Neuronal stem cell (in vitro differentiated cells): ENCODE results near the gene WDR33.
A peak's percentile ranks its signal among the peaks of the same experiment; 100 is the strongest.

Source experiments
- DNase-seq: peaks from one replicate; pipeline ENCODE4 v3.0.0-alpha.2; 2013; ENCODE audit warnings: low spot score
- H2AFZ ChIP-seq: one replicate; pipeline ENCODE4 v1.6.1; 2013; ENCODE audit warnings: mild to moderate bottlenecking, low read length, inconsistent platforms
- H2AK5ac ChIP-seq: 2 replicates; pipeline ENCODE4 v1.6.1; 2013; ENCODE audit warnings: low read depth, mild to moderate bottlenecking, inconsistent platforms, low read length, moderate library complexity, mixed read lengths
- H2BK120ac ChIP-seq: 2 replicates; pipeline ENCODE4 v1.6.1; 2013; ENCODE audit warnings: low read depth, mild to moderate bottlenecking, inconsistent platforms, low read length, moderate library complexity, mixed read lengths
- H2BK12ac ChIP-seq: one replicate; pipeline ENCODE4 v1.6.1; 2013; ENCODE audit warnings: low read length, inconsistent platforms
- H2BK15ac ChIP-seq: 2 replicates; pipeline ENCODE4 v1.6.1; 2013; ENCODE audit warnings: mild to moderate bottlenecking, low read length, inconsistent platforms, mixed read lengths
- H2BK5ac ChIP-seq: one replicate; pipeline ENCODE4 v1.6.1; 2013; ENCODE audit warnings: inconsistent platforms, mild to moderate bottlenecking, low read length, moderate library complexity
- H3K14ac ChIP-seq: one replicate; pipeline ENCODE4 v1.6.1; 2013; ENCODE audit warnings: low read length, inconsistent platforms
- H3K18ac ChIP-seq: 2 replicates; pipeline ENCODE4 v1.6.1; 2013; ENCODE audit warnings: low read length, inconsistent platforms
- H3K23ac ChIP-seq: 2 replicates; pipeline ENCODE4 v1.6.1; 2013; ENCODE audit warnings: low read depth, mild to moderate bottlenecking, mixed read lengths, low read length, inconsistent platforms; ENCODE audit not compliant: poor library complexity
- H3K27ac ChIP-seq: replicated peaks from 3 replicates; pipeline ENCODE4 v1.5.1; 2013; ENCODE audit warnings: low read length, inconsistent platforms
- H3K27me3 ChIP-seq, 3 experiments: 2 replicates each; pipeline ENCODE4 v1.6.1; 2013; ENCODE audit warnings: low read length in 3 of 3, mild to moderate bottlenecking in 2 of 3, inconsistent platforms in 1 of 3, low read depth in 1 of 3, mixed read lengths in 1 of 3, moderate library complexity in 1 of 3; ENCODE audit not compliant: control insufficient read depth in 3 of 3, insufficient read depth in 3 of 3
- H3K36me3 ChIP-seq, 2 donors: replicated peaks in 1 of 2; 2 replicates each; pipeline ENCODE4 v1.6.1; 2013; ENCODE audit warnings: low read length in 2 of 2; ENCODE audit not compliant: control insufficient read depth in 2 of 2, insufficient read depth in 2 of 2
- H3K4ac ChIP-seq: 2 replicates; pipeline ENCODE4 v1.6.1; 2013; ENCODE audit warnings: inconsistent platforms, mild to moderate bottlenecking, low read length, moderate library complexity
- H3K4me1 ChIP-seq, 2 donors: 1 replicate in 1 of 2; 2 replicates in 1 of 2; pipeline ENCODE4 v1.6.1; 2013; ENCODE audit warnings: low read length in 2 of 2, low read depth in 1 of 2; ENCODE audit not compliant: control insufficient read depth in 2 of 2, insufficient read depth in 1 of 2
- H3K4me2 ChIP-seq: one replicate; pipeline ENCODE4 v1.6.1; 2013; ENCODE audit warnings: mild to moderate bottlenecking, low read length, inconsistent platforms; ENCODE audit not compliant: insufficient read depth, poor library complexity, severe bottlenecking
- H3K4me3 ChIP-seq, 2 donors: 2 replicates each; pipeline ENCODE4 v1.5.1; 2013; ENCODE audit warnings: low read length in 2 of 2, mild to moderate bottlenecking in 2 of 2, inconsistent platforms in 1 of 2, moderate library complexity in 1 of 2
- H3K79me1 ChIP-seq: one replicate; pipeline ENCODE4 v1.6.1; 2013; ENCODE audit warnings: low read depth, mild to moderate bottlenecking, inconsistent platforms, low read length, moderate library complexity
- H3K9ac ChIP-seq: one replicate; pipeline ENCODE4 v1.6.1; 2013; ENCODE audit warnings: mild to moderate bottlenecking, low read depth, low read length, inconsistent platforms; ENCODE audit not compliant: poor library complexity
- H3K9me3 ChIP-seq, 2 donors: replicated peaks in 1 of 2; 2 replicates each; pipeline versions ENCODE3 to v1.6.1; 2013; ENCODE audit warnings: low read length in 2 of 2, mild to moderate bottlenecking in 2 of 2, inconsistent platforms in 1 of 2, low read depth in 1 of 2, mixed read lengths in 1 of 2, moderate library complexity in 1 of 2; ENCODE audit not compliant: control insufficient read depth in 2 of 2, insufficient read depth in 1 of 2
- H4K8ac ChIP-seq: one replicate; pipeline ENCODE4 v1.6.1; 2013; ENCODE audit warnings: low read depth, mild to moderate bottlenecking, inconsistent platforms, low read length, moderate library complexity
- H4K91ac ChIP-seq: one replicate; pipeline ENCODE4 v1.6.1; 2013; ENCODE audit warnings: low read length, low read depth, mild to moderate bottlenecking, inconsistent platforms; ENCODE audit not compliant: poor library complexity
- WGBS, 2 donors: extraction: QIAGEN DNeasy Blood & Tissue Kit; methylation state at CpG; one replicate each; pipeline ENCODE4 v1.1.7; 2013; ENCODE audit warnings: missing lambda C conversion rate in 2 of 2, mixed read lengths in 1 of 2; ENCODE audit not compliant: insufficient read length in 2 of 2, insufficient replicate concordance in 1 of 2; ENCODE audit errors: extremely low coverage in 2 of 2; 5-methylcytosine and 5-hydroxymethylcytosine counted together

WDR33 gene

GRCh38 chr2:127674241-127675209, 136.4 kb downstream of the WDR33 start:
- no peak for DNase-seq
- H2BK120ac ChIP-seq = no peak overlapping the region
- H3K4me2 ChIP-seq = peak overlapping the region; percentile 75
- peak overlapping the region; percentile 61 for H4K91ac ChIP-seq
- H2AFZ ChIP-seq = peak overlapping the region; percentile 87
- H3K14ac ChIP-seq = no peak overlapping the region
- H2BK15ac ChIP-seq = no peak overlapping the region
- no peak overlapping the region for H2BK12ac ChIP-seq
- no peak overlapping the region for H3K4ac ChIP-seq
- WGBS, 2 donors = no CpG with 5 or more reads among the region's 72 CpGs
- no peaks in the 10 kb centered on the region for H3K9me3 ChIP-seq
- no peak overlapping the region for H3K27ac ChIP-seq
- peaks cover 12 to 79% (median 45%) of the 10 kb centered on the region in 3 experiments for H3K27me3 ChIP-seq
- peak overlapping the region; percentile 81 for H3K18ac ChIP-seq
- H2BK5ac ChIP-seq = no peak overlapping the region
- H3K36me3 ChIP-seq = no peaks in the 10 kb centered on the region
- H4K8ac ChIP-seq = no peak overlapping the region
- peaks cover 2% of the 10 kb centered on the region for H3K79me1 ChIP-seq
- peak overlapping the region; percentile 79 for H3K9ac ChIP-seq
- peaks cover 2 to 4% of the 10 kb centered on the region in 2 donors for H3K4me1 ChIP-seq
- H2AK5ac ChIP-seq = no peak overlapping the region
- peak overlapping the region in 1 of 2 donors; percentile 76 for H3K4me3 ChIP-seq
- H3K23ac ChIP-seq = no peak overlapping the region

GRCh38 chr2:127673291-127674069, 137.5 kb downstream of the WDR33 start:
- Histone ChIP-seq H4K91ac (peak overlapping the region; percentile 44), H2BK120ac (no peak overlapping the region), H3K79me1 (peaks cover 2% of the 10 kb centered on the region), H3K9me3 (no peaks in the 10 kb centered on the region), H3K27me3 (peaks cover 12 to 73% (median 45%) of the 10 kb centered on the region in 3 experiments), H2AK5ac (peak overlapping the region; percentile 58), H3K4me2 (no peak overlapping the region), H3K27ac (no peak overlapping the region), H4K8ac (no peak overlapping the region), H3K4me3 (no peak overlapping the region), H3K36me3 (no peaks in the 10 kb centered on the region), H3K9ac (no peak overlapping the region), H2AFZ (no peak overlapping the region), H2BK15ac (peak overlapping the region; percentile 31), H3K4ac (no peak overlapping the region), H3K14ac (peak overlapping the region; percentile 43), H3K4me1 (peaks cover 2 to 4% of the 10 kb centered on the region in 2 donors), H2BK12ac (peak overlapping the region; percentile 14), H2BK5ac (no peak overlapping the region), H3K18ac (peak overlapping the region; percentile 35), H3K23ac (no peak overlapping the region)
- no CpG with 5 or more reads among the region's 17 CpGs for WGBS, 2 donors
- DNase-seq = no peak

- Histone ChIP-seq H4K8ac (no peak overlapping the region), H3K9me3 (no peaks in the 10 kb centered on the region), H3K18ac (no peak overlapping the region), H3K79me1 (peaks cover 2% of the 10 kb centered on the region), H3K14ac (no peak overlapping the region), H3K4ac (no peak overlapping the region), H2BK5ac (no peak overlapping the region), H2BK15ac (no peak overlapping the region), H3K4me1 (peaks cover 2 to 4% of the 10 kb centered on the region in 2 donors), H3K4me3 (no peak overlapping the region), H3K27ac (no peak overlapping the region), H2BK12ac (peak overlapping the region; percentile 33), H3K23ac (peak overlapping the region; percentile 48), H3K36me3 (no peaks in the 10 kb centered on the region), H2AK5ac (peak overlapping the region; percentile 30), H3K9ac (no peak overlapping the region), H4K91ac (no peak overlapping the region), H2BK120ac (no peak overlapping the region), H3K27me3 (peaks cover 12 to 67% (median 45%) of the 10 kb centered on the region in 3 experiments), H3K4me2 (no peak overlapping the region), H2AFZ (no peak overlapping the region)
- no peak for DNase-seq
- no CpG with 5 or more reads among the region's 20 CpGs for WGBS, 2 donors
These were observed 138.4 kb downstream of the WDR33 start for GRCh38 chr2:127672341-127673224.
